ENCODE data around the gene FERMT1. TPM values are rescaled to one million over a fixed set of nuclear protein-coding genes. Genes with fewer than 3 reads are reported as not detected.

The FERMT1 gene
- total RNA-seq, 1 donor from 2014 or later: 0.63 TPM

- H3K27me3 ChIP-seq (ENCODE audit: low read depth): peaks cover 5% of the 10 kb centered on the region
- no peak for TF ChIP-seq CTCF (IDR thresholded peaks at IDR 0.05; ENCODE audit: borderline replicate concordance)
- H3K4me1 ChIP-seq: no peaks in the 10 kb centered on the region
- H3K4me3 ChIP-seq: no peak overlapping the region
- H3K36me3 ChIP-seq: no peaks in the 10 kb centered on the region
- no peak overlapping the region for H3K27ac ChIP-seq (replicated peaks)
- H3K9me3 ChIP-seq (replicated peaks): no peaks in the 10 kb centered on the region
- intact Hi-C loops (cut with micrococcal nuclease): no loop called here
- no peak for DNase-seq
These were observed 62.6 kb downstream of the FERMT1 start for GRCh38 chr20:6060213-6060612.

- H3K9me3 ChIP-seq (replicated peaks): no peaks in the 10 kb centered on the region
- TF ChIP-seq CTCF (IDR thresholded peaks at IDR 0.05; ENCODE audit: borderline replicate concordance): no peak
- intact Hi-C loops (cut with micrococcal nuclease): no loop called here
- no peak overlapping the region for H3K4me3 ChIP-seq
- no peak overlapping the region for H3K27ac ChIP-seq (replicated peaks)
- no peak for DNase-seq
- H3K4me1 ChIP-seq: peaks cover 9% of the 10 kb centered on the region
- no peaks in the 10 kb centered on the region for H3K36me3 ChIP-seq
- peaks cover 8% of the 10 kb centered on the region for H3K27me3 ChIP-seq (ENCODE audit: low read depth)
These were observed 64.0 kb downstream of the FERMT1 start for GRCh38 chr20:6058684-6059295.

- no peak for TF ChIP-seq CTCF (IDR thresholded peaks at IDR 0.05; ENCODE audit: borderline replicate concordance)
- no peak overlapping the region for H3K27ac ChIP-seq (replicated peaks)
- H3K27me3 ChIP-seq (ENCODE audit: low read depth): peaks cover 18% of the 10 kb centered on the region
- no peaks in the 10 kb centered on the region for H3K9me3 ChIP-seq (replicated peaks)
- no peak for DNase-seq
- H3K4me3 ChIP-seq: no peak overlapping the region
- intact Hi-C loops (cut with micrococcal nuclease): no loop called here
- peaks cover 11% of the 10 kb centered on the region for H3K4me1 ChIP-seq
- no peaks in the 10 kb centered on the region for H3K36me3 ChIP-seq
These were observed 65.1 kb downstream of the FERMT1 start for GRCh38 chr20:6057691-6058090.

GRCh38 chr20:6057139-6057538 lies 65.7 kb downstream of the FERMT1 start:
- TF ChIP-seq CTCF (IDR thresholded peaks at IDR 0.05; ENCODE audit: borderline replicate concordance): no peak
- intact Hi-C loops (cut with micrococcal nuclease): no loop called here

GRCh38 chr20:6055981-6056569 lies 66.8 kb downstream of the FERMT1 start:
- H3K9me3 ChIP-seq (replicated peaks): no peaks in the 10 kb centered on the region
- H3K4me1 ChIP-seq: peaks cover 24% of the 10 kb centered on the region
- TF ChIP-seq CTCF (IDR thresholded peaks at IDR 0.05; ENCODE audit: borderline replicate concordance): no peak
- H3K27ac ChIP-seq (replicated peaks): no peak overlapping the region
- intact Hi-C loops (cut with micrococcal nuclease): no loop called here
- no peak for DNase-seq
- H3K4me3 ChIP-seq: no peak overlapping the region
- H3K36me3 ChIP-seq: no peaks in the 10 kb centered on the region
- peaks cover 34% of the 10 kb centered on the region for H3K27me3 ChIP-seq (ENCODE audit: low read depth)

More at GRCh38 chr20:6057139-6057538, 65.7 kb downstream of the FERMT1 start:
- H3K4me1 ChIP-seq: peaks cover 17% of the 10 kb centered on the region
- H3K36me3 ChIP-seq: no peaks in the 10 kb centered on the region
- no peaks in the 10 kb centered on the region for H3K9me3 ChIP-seq (replicated peaks)
- peaks cover 23% of the 10 kb centered on the region for H3K27me3 ChIP-seq (ENCODE audit: low read depth)
- no peak overlapping the region for H3K27ac ChIP-seq (replicated peaks)
- no peak for DNase-seq
- no peak overlapping the region for H3K4me3 ChIP-seq
